ENCODE measurements around the gene FAM168A. TPM values are rescaled to one million over a fixed set of nuclear protein-coding genes. Genes with fewer than 3 reads are reported as not detected.

The FAM168A gene
- total and polyA plus RNA-seq, 9 donors, result 16.7 to 45.5 (median 39.5) TPM

- intact Hi-C loops (cut with DNase I), result no loop called here
- no peak for TF ChIP-seq EP300 (IDR thresholded peaks at IDR 0.05)
- TF ChIP-seq, protein P1, sequence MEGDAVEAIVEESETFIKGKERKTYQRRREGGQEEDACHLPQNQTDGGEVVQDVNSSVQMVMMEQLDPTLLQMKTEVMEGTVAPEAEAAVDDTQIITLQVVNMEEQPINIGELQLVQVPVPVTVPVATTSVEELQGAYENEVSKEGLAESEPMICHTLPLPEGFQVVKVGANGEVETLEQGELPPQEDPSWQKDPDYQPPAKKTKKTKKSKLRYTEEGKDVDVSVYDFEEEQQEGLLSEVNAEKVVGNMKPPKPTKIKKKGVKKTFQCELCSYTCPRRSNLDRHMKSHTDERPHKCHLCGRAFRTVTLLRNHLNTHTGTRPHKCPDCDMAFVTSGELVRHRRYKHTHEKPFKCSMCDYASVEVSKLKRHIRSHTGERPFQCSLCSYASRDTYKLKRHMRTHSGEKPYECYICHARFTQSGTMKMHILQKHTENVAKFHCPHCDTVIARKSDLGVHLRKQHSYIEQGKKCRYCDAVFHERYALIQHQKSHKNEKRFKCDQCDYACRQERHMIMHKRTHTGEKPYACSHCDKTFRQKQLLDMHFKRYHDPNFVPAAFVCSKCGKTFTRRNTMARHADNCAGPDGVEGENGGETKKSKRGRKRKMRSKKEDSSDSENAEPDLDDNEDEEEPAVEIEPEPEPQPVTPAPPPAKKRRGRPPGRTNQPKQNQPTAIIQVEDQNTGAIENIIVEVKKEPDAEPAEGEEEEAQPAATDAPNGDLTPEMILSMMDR (IDR thresholded peaks at IDR 0.05), result no peak
- no peak for TF ChIP-seq POLR2A (IDR thresholded peaks at IDR 0.05)
- Histone ChIP-seq H3K4me3 (peak overlapping the region; percentile 15), H3K4me1 (ENCODE audit: insufficient read depth) (peaks cover 2% of the 10 kb centered on the region), H3K27ac (no peak overlapping the region), H3K9me3 (no peaks in the 10 kb centered on the region), H3K27me3 (no peaks in the 10 kb centered on the region), H3K36me3 (no peaks in the 10 kb centered on the region)
- WGBS, 3 donors, result 6 to 8% (median 7%) methylated on average over 5 of the region's 5 CpGs
- DNase-seq, result no peak
These were observed 69.3 kb downstream of the FAM168A start for GRCh38 chr11:73528483-73529203.

- no peaks in the 10 kb centered on the region for H3K9me3 ChIP-seq
- no peaks in the 10 kb centered on the region for H3K27me3 ChIP-seq
- peaks cover 2% of the 10 kb centered on the region for H3K4me1 ChIP-seq (ENCODE audit: insufficient read depth)
- TF ChIP-seq, protein P1 (IDR thresholded peaks at IDR 0.05), result no peak
- TF ChIP-seq POLR2A (IDR thresholded peaks at IDR 0.05), result no peak
- TF ChIP-seq EP300 (IDR thresholded peaks at IDR 0.05), result no peak
- intact Hi-C loops (cut with DNase I), result no loop called here
- no peak for DNase-seq
- H3K36me3 ChIP-seq, result no peaks in the 10 kb centered on the region
- H3K27ac ChIP-seq, result no peak overlapping the region
- no peak overlapping the region for H3K4me3 ChIP-seq
- WGBS, 3 donors, result 58 to 69% (median 66%) methylated on average over 5 of the region's 5 CpGs
These were observed 69.9 kb downstream of the FAM168A start for GRCh38 chr11:73528013-73528412.

- WGBS, 3 donors, result 96 to 100% (median 98%) methylated on average over 1 of the region's 1 CpG
These were observed 72.3 kb downstream of the FAM168A start for GRCh38 chr11:73525611-73526010.

GRCh38 chr11:73524774-73525173, 73.1 kb downstream of the FAM168A start:
- TF ChIP-seq POLR2A (IDR thresholded peaks at IDR 0.05), result no peak
- DNase-seq, result no peak
- Histone ChIP-seq H3K9me3 (no peaks in the 10 kb centered on the region), H3K27ac (no peak overlapping the region), H3K27me3 (no peaks in the 10 kb centered on the region), H3K4me3 (no peak overlapping the region), H3K4me1 (ENCODE audit: insufficient read depth) (peaks cover 2% of the 10 kb centered on the region), H3K36me3 (no peaks in the 10 kb centered on the region)
- intact Hi-C loops (cut with DNase I), result no loop called here
- WGBS, 3 donors, result 95 to 99% (median 96%) methylated on average over 4 of the region's 4 CpGs

More at GRCh38 chr11:73525611-73526010, 72.3 kb downstream of the FAM168A start:
- no peaks in the 10 kb centered on the region for H3K27me3 ChIP-seq
- intact Hi-C loops (cut with DNase I), result no loop called here
- H3K27ac ChIP-seq, result no peak overlapping the region
- no peaks in the 10 kb centered on the region for H3K9me3 ChIP-seq
- TF ChIP-seq POLR2A (IDR thresholded peaks at IDR 0.05) (no peak), EP300 (IDR thresholded peaks at IDR 0.05) (no peak)
- TF ChIP-seq, protein P1 (IDR thresholded peaks at IDR 0.05), result no peak
- no peaks in the 10 kb centered on the region for H3K36me3 ChIP-seq
- H3K4me3 ChIP-seq, result no peak overlapping the region
- no peak for DNase-seq
- H3K4me1 ChIP-seq (ENCODE audit: insufficient read depth), result peaks cover 2% of the 10 kb centered on the region

DNA sequence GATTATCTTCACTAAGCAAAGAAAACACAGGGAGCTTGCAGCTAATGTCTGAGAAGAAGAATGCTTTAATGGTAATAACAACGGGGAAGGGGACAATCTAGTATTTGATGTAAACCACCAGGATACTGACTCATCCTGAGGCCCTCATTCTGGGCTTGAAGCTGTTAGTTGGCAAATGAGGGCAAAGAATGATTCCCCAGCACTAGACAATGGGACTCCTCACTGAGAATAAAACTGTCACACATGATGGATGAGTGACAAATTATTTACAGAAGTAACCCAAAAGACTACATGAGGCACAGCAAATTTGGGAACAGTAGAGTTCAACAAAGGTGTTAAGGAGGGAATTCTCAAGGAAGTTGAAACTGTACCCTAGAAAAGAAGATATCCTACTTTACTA, 76.3 kb downstream of the FAM168A start:
- no peaks in the 10 kb centered on the region for H3K36me3 ChIP-seq
- TF ChIP-seq EP300 (IDR thresholded peaks at IDR 0.05) (no peak), POLR2A (IDR thresholded peaks at IDR 0.05) (no peak)
- TF ChIP-seq, protein P1 (IDR thresholded peaks at IDR 0.05), result no peak
- no peaks in the 10 kb centered on the region for H3K27me3 ChIP-seq
- 54 to 74% (median 58%) methylated on average over 1 of the region's 1 CpG for WGBS, 3 donors
- DNase-seq, result no peak
- H3K27ac ChIP-seq, result no peak overlapping the region
- H3K4me1 ChIP-seq (ENCODE audit: insufficient read depth), result no peaks in the 10 kb centered on the region
- no peak overlapping the region for H3K4me3 ChIP-seq
- no peaks in the 10 kb centered on the region for H3K9me3 ChIP-seq
- intact Hi-C loops (cut with DNase I), result no loop called here

Data from ovary (tissue), 9 donors.